ENCODE data around the gene AP1G1.
"Not testable (repeated sequence)": the region's sequence is repeated elsewhere in the genome, so short reads cannot be mapped to it uniquely, and the experiment has no call there.

Gene AP1G1

GRCh38 chr16:71808593-71809459 is at the start of gene AP1G1:
Gene AP1G1, minus strand, starts transcription at chr16:71808834. Its CDS starts 19,355 bp downstream, at chr16:71789479.
- DNase-seq: peak; percentile 88

- DNase-seq: no peak
These were observed 47.5 kb upstream of the AP1G1 start for GRCh38 chr16:71855937-71856662.

- DNase-seq: no peak
These were observed 45.8 kb upstream of the AP1G1 start for GRCh38 chr16:71854369-71854948.

- no peak for DNase-seq
These were observed 44.8 kb upstream of the AP1G1 start for GRCh38 chr16:71853413-71853812.

- no peak for DNase-seq
These were observed 43.9 kb upstream of the AP1G1 start for GRCh38 chr16:71852561-71852960.

- DNase-seq: no peak
These were observed 43.5 kb upstream of the AP1G1 start for GRCh38 chr16:71852158-71852557.

- no peak for DNase-seq
These were observed 43.1 kb upstream of the AP1G1 start for GRCh38 chr16:71851746-71852145.

- DNase-seq: no peak
These were observed 40.0 kb upstream of the AP1G1 start for GRCh38 chr16:71848622-71849021.

- DNase-seq: no peak
These were observed 38.5 kb upstream of the AP1G1 start for GRCh38 chr16:71847096-71847495.

GRCh38 chr16:71846431-71846830 is 37.8 kb upstream of the AP1G1 start:
- DNase-seq: peak; percentile 0

- peak; percentile 47 for DNase-seq
These were observed 37.2 kb upstream of the AP1G1 start, which contains the start of gene ATXN1L for GRCh38 chr16:71845639-71846430. Gene ATXN1L, plus strand, starts transcription at chr16:71845976. Its CDS starts 3,765 bp downstream, at chr16:71849741.

- DNase-seq: no peak
These were observed 34.9 kb upstream of the AP1G1 start for GRCh38 chr16:71843572-71843971.

GRCh38 chr16:71840052-71840451 is 31.4 kb upstream of the AP1G1 start:
- no peak for DNase-seq

- no peak for DNase-seq
These were observed 28.5 kb upstream of the AP1G1 start for GRCh38 chr16:71837150-71837549.

GRCh38 chr16:71834291-71834690 is 25.7 kb upstream of the AP1G1 start:
- no peak for DNase-seq

- not testable (repeated sequence) for DNase-seq
These were observed 23.5 kb upstream of the AP1G1 start for GRCh38 chr16:71832112-71832511.

GRCh38 chr16:71831698-71832097 is 23.1 kb upstream of the AP1G1 start:
- DNase-seq: not testable (repeated sequence)

- DNase-seq: no peak
These were observed 21.7 kb upstream of the AP1G1 start for GRCh38 chr16:71830359-71830758.

- DNase-seq: no peak
These were observed 17.9 kb upstream of the AP1G1 start for GRCh38 chr16:71826533-71827017.

- DNase-seq: not testable (repeated sequence)
These were observed 8.5 kb upstream of the AP1G1 start for GRCh38 chr16:71817155-71817500.

- no peak for DNase-seq
These were observed 2.7 kb upstream of the AP1G1 start for GRCh38 chr16:71811261-71811803.

GRCh38 chr16:71810155-71810530 is 1.5 kb upstream of the AP1G1 start:
- not testable (repeated sequence) for DNase-seq

Data from NCI-H2227 treated with DMSO at 0.1 percent for 48 hours (cell line).